ENCODE data around the gene UNKL.

The UNKL gene

GRCh38 chr16:1413684-1414531 is 596 bp downstream of the UNKL start:
- no peak for TF ChIP-seq POLR2A (IDR thresholded peaks at IDR 0.05; ENCODE audit: low read length)
- no peak for TF ChIP-seq GATA1 (IDR thresholded peaks at IDR 0.05; ENCODE audit: low read depth, low read length)
- peak; percentile 83 to 86 for DNase-seq

GRCh38 chr16:1412847-1413246 is 1.7 kb downstream of the UNKL start:
- DNase-seq: no peak
- no peak for TF ChIP-seq POLR2A (IDR thresholded peaks at IDR 0.05; ENCODE audit: low read length)
- TF ChIP-seq GATA1 (IDR thresholded peaks at IDR 0.05; ENCODE audit: low read depth, low read length): no peak

GRCh38 chr16:1408171-1408837 is 6.2 kb downstream of the UNKL start:
- no peak for TF ChIP-seq GATA1 (IDR thresholded peaks at IDR 0.05; ENCODE audit: low read depth, low read length)
- no peak for TF ChIP-seq POLR2A (IDR thresholded peaks at IDR 0.05; ENCODE audit: low read length)
- peak; percentile 93 to 96 for DNase-seq

GRCh38 chr16:1407753-1408152 is 6.8 kb downstream of the UNKL start:
- TF ChIP-seq GATA1 (IDR thresholded peaks at IDR 0.05; ENCODE audit: low read depth, low read length): no peak
- no peak for TF ChIP-seq POLR2A (IDR thresholded peaks at IDR 0.05; ENCODE audit: low read length)
- no peak for DNase-seq

GRCh38 chr16:1403733-1404132 is 10.8 kb downstream of the UNKL start:
- TF ChIP-seq GATA1 (IDR thresholded peaks at IDR 0.05; ENCODE audit: low read depth, low read length): no peak
- TF ChIP-seq POLR2A (IDR thresholded peaks at IDR 0.05; ENCODE audit: low read length): no peak

GRCh38 chr16:1403036-1403435 is 11.5 kb downstream of the UNKL start:
- TF ChIP-seq POLR2A (IDR thresholded peaks at IDR 0.05; ENCODE audit: low read length): no peak
- no peak for TF ChIP-seq GATA1 (IDR thresholded peaks at IDR 0.05; ENCODE audit: low read depth, low read length)
- DNase-seq: no peak

More at GRCh38 chr16:1403733-1404132, 10.8 kb downstream of the UNKL start:
- no peak for DNase-seq

- TF ChIP-seq POLR2A (IDR thresholded peaks at IDR 0.05; ENCODE audit: low read length): no peak
- TF ChIP-seq GATA1 (IDR thresholded peaks at IDR 0.05; ENCODE audit: low read depth, low read length): no peak
- DNase-seq: no peak
Measured at GRCh38 chr16:1401758-1402154, 12.7 kb downstream of the UNKL start.

- no peak for DNase-seq
Measured at GRCh38 chr16:1401061-1401757, 13.3 kb downstream of the UNKL start.

GRCh38 chr16:1398826-1399581 is 15.5 kb downstream of the UNKL start:
- no peak for DNase-seq
- TF ChIP-seq GATA1 (IDR thresholded peaks at IDR 0.05; ENCODE audit: low read depth, low read length) (no peak), POLR2A (IDR thresholded peaks at IDR 0.05; ENCODE audit: low read length) (no peak)

More at GRCh38 chr16:1401061-1401757, 13.3 kb downstream of the UNKL start:
- TF ChIP-seq GATA1 (IDR thresholded peaks at IDR 0.05; ENCODE audit: low read depth, low read length) (no peak), POLR2A (IDR thresholded peaks at IDR 0.05; ENCODE audit: low read length) (no peak)

- no peak for TF ChIP-seq POLR2A (IDR thresholded peaks at IDR 0.05; ENCODE audit: low read length)
- no peak for TF ChIP-seq GATA1 (IDR thresholded peaks at IDR 0.05; ENCODE audit: low read depth, low read length)
- DNase-seq: no peak
Measured at GRCh38 chr16:1398351-1398750, 16.2 kb downstream of the UNKL start.

GRCh38 chr16:1397779-1398178 is 16.7 kb downstream of the UNKL start:
- TF ChIP-seq POLR2A (IDR thresholded peaks at IDR 0.05; ENCODE audit: low read length): no peak
- no peak for TF ChIP-seq GATA1 (IDR thresholded peaks at IDR 0.05; ENCODE audit: low read depth, low read length)
- no peak for DNase-seq

GRCh38 chr16:1395444-1396031 is 19.0 kb downstream of the UNKL start:
- TF ChIP-seq POLR2A (IDR thresholded peaks at IDR 0.05; ENCODE audit: low read length) (no peak), GATA1 (IDR thresholded peaks at IDR 0.05; ENCODE audit: low read depth, low read length) (no peak)
- no peak for DNase-seq

GRCh38 chr16:1394367-1394951 is 20.0 kb downstream of the UNKL start:
- TF ChIP-seq POLR2A (IDR thresholded peaks at IDR 0.05; ENCODE audit: low read length) (no peak), GATA1 (IDR thresholded peaks at IDR 0.05; ENCODE audit: low read depth, low read length) (no peak)
- no peak for DNase-seq
